ENCODE data around the gene IZUMO1. TPM values are rescaled to one million over a fixed set of nuclear protein-coding genes. Genes with fewer than 3 reads are reported as not detected.

Gene IZUMO1
- total and polyA plus RNA-seq, 2 of the 8 experiments (the other 6 are each of a cell fraction or from before 2014, with no cell fraction given), result 0.33 to 1.8 TPM

DNA sequence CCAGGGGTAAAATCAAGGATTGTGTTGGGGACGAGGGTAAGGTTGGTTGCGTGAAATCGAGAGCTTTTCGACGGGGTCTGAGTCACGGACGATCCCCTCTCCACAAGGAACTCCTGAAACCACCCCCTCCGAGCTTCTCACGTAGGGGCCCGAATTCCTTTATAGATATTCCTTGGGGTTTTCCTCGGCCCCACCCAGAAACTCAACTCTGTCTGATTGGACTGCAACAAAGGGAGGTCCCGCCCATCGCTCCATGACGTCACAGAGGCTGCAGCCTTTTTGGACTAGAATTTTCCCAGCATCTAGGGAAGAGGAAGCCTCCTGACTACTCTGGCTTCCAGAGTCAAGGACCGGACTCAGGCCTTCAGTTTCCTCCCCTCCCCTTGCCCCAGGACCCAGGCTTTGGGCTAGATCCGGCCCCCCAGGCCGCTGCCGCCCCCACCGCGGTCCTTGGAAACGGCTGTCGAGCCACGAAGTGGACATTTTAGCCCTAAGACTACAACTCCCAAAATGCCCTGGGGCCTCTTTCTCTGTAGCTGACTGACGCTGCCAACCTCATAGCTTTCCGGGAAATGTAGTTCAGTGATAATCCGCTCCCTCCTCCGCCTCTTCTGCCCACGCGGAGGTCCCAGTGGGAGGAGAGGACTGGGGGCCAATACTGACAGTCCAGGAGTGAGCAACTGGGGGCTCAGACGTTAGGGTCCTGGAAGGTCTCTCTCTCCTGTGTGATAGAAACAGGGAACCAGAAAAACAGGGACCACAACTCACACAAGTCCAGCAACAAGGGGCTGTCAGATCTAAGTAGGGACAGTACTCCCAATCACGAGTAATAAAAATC is at the start of gene IZUMO1 (continued):
- TF ChIP-seq MAFK (IDR thresholded peaks at IDR 0.05; ENCODE audit: low read depth, low read length) (no peak), RXRA (IDR thresholded peaks at IDR 0.05; ENCODE audit: insufficient read depth, low read depth, low read length) (no peak), CTBP2 (IDR thresholded peaks at IDR 0.05; ENCODE audit: borderline replicate concordance, insufficient read depth, insufficient read length, low read length) (no peak), KDM5A (IDR thresholded peaks at IDR 0.05; ENCODE audit: low read length) (no peak), RFX5 (IDR thresholded peaks at IDR 0.05; ENCODE audit: borderline replicate concordance, low read depth, low read length) (no peak), TEAD4 (IDR thresholded peaks at IDR 0.05; ENCODE audit: low read depth, low read length) (no peak), RBBP5 (IDR thresholded peaks at IDR 0.05; ENCODE audit: borderline replicate concordance, low read depth, low read length) (0 out of 2 replicates have a peak, but pooled peaks have one; percentile 17), SIX5 (IDR thresholded peaks at IDR 0.05; ENCODE audit: low read depth, low read length) (peak; percentile 96), BCL11A (IDR thresholded peaks at IDR 0.05; ENCODE audit: low read depth in 2 of 2, low read length in 2 of 2) (no peak), NANOG (IDR thresholded peaks at IDR 0.05; ENCODE audit: insufficient read depth, low read depth, low read length, poor library complexity, severe bottlenecking) (no peak), JUND (IDR thresholded peaks at IDR 0.05; ENCODE audit: low read length) (no peak), SP1 (IDR thresholded peaks at IDR 0.05; ENCODE audit: low read depth, low read length) (peak; percentile 8; the same call in 1 of the 2 replicates), JUN (IDR thresholded peaks at IDR 0.05; ENCODE audit: low read depth, low read length) (no peak), SP4 (IDR thresholded peaks at IDR 0.05; ENCODE audit: low read length) (peak; percentile 77; the same call in 1 of the 2 replicates), HDAC6 (IDR thresholded peaks at IDR 0.05; ENCODE audit: low read depth, low read length) (no peak), SIN3A (conservative IDR thresholded peaks at IDR 0.05 in 1 of 2, IDR thresholded peaks at IDR 0.05 in 1 of 2; ENCODE audit: low read depth in 1 of 2, low read length in 2 of 2) (peak in 1 of 2 experiments; percentile 62; a peak in 1 of 4 replicates), BRCA1 (IDR thresholded peaks at IDR 0.05; ENCODE audit: low read depth, low read length) (no peak), SUZ12 (IDR thresholded peaks at IDR 0.05; ENCODE audit: low read length) (no peak), TAF7 (optimal IDR thresholded peaks at IDR 0.05; ENCODE audit: borderline replicate concordance, low read depth, low read length) (peak; percentile 21), EZH2 (IDR thresholded peaks at IDR 0.05; ENCODE audit: low read depth, low read length, severe bottlenecking) (no peak)
- TF ChIP-seq, protein P1, sequence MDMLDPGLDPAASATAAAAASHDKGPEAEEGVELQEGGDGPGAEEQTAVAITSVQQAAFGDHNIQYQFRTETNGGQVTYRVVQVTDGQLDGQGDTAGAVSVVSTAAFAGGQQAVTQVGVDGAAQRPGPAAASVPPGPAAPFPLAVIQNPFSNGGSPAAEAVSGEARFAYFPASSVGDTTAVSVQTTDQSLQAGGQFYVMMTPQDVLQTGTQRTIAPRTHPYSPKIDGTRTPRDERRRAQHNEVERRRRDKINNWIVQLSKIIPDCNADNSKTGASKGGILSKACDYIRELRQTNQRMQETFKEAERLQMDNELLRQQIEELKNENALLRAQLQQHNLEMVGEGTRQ (IDR thresholded peaks at IDR 0.05; ENCODE audit: low read length), result no peak
- TF ChIP-seq, protein P2, sequence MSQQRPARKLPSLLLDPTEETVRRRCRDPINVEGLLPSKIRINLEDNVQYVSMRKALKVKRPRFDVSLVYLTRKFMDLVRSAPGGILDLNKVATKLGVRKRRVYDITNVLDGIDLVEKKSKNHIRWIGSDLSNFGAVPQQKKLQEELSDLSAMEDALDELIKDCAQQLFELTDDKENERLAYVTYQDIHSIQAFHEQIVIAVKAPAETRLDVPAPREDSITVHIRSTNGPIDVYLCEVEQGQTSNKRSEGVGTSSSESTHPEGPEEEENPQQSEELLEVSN (IDR thresholded peaks at IDR 0.05), result no peak
